ENCODE measurements around the gene NTF4. TPM values are rescaled to one million over a fixed set of nuclear protein-coding genes. Genes with fewer than 3 reads are reported as not detected.
"Not testable (repeated sequence)": the region's sequence is repeated elsewhere in the genome, so short reads cannot be mapped to it uniquely, and the experiment has no call there.

NTF4 gene
- total and polyA plus RNA-seq, 2 donors (not counting 1 experiment from before 2014, with no cell fraction given), result not detected

DNA sequence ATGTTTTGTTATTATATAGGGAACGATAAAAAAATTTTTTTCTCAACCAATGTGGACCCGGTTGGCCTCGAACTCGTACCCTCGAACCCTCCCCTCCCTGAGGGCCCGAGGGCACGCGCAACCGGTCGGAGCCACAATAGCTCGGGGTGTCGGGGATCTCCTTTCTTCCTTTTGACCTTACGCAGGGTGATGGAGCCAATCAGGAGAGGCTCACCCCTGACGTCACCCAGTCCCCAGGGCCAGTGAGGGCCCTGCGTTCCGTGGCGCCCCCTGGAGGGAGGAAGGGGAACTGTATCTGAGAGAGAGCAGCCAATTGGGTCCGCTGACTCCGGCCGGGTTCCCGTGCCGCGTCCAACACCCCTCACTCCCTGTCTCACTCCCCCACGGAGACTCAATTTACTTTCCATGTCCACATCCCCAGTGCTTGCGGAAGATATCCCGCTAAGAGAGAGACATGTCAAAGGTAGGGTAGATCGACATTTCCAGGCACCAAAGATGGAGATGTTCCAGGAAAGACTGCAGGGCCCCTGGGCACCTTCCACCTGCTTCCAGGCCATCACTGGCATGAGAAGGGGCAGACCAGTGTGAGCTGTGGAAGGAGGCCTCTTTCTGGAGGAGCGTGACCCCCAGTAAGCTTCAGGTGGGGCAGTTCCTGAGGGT, 32.8 kb downstream of the NTF4 start, which contains the start of gene CGB2:
TSS of gene CGB2 (plus strand) at position 249 of the 660 bp plus-strand sequence. CDS start at position 455, 206 bp downstream.
- H3K36me3 ChIP-seq (replicated peaks in 1 of 2; ENCODE audit: control extremely low read depth in 1 of 2, control insufficient read depth in 1 of 2, extremely low read depth in 1 of 2, insufficient read depth in 2 of 2, low read length in 1 of 2); intact Hi-C loops (cut with micrococcal nuclease); H3K4me1 Mint-ChIP-seq; H3K27ac Mint-ChIP-seq; H2AFZ ChIP-seq (ENCODE audit: insufficient read depth, low read depth, low read length, poor library complexity, severe bottlenecking); ATAC-seq (ENCODE audit: low read depth); CTCF ChIA-PET; H3K9ac ChIP-seq (ENCODE audit: low read length); H4K20me1 ChIP-seq (ENCODE audit: control insufficient read depth, insufficient read depth, low read length, poor library complexity, severe bottlenecking); H3K79me2 ChIP-seq (ENCODE audit: control insufficient read depth, insufficient read depth, low read length); H3K4me2 ChIP-seq (replicated peaks; ENCODE audit: low read depth, low read length, poor library complexity, severe bottlenecking); H3K9me3 ChIP-seq (ENCODE audit: control extremely low read depth in 1 of 3, control insufficient read depth in 2 of 3, insufficient read depth in 1 of 3, low read length in 2 of 3); H3K27ac ChIP-seq (ENCODE audit: low read length in 2 of 2); H3K4me3 Mint-ChIP-seq; POLR2A ChIA-PET; H3K4me3 ChIP-seq (ENCODE audit: control extremely low read depth in 1 of 5, extremely low read depth in 1 of 5, insufficient read depth in 1 of 5, low read depth in 2 of 5, low read length in 4 of 5); H3K4me1 ChIP-seq (ENCODE audit: control insufficient read depth in 2 of 2, insufficient read depth in 2 of 2, low read length in 2 of 2); H3K9me3 Mint-ChIP-seq (ENCODE audit: insufficient read depth); H3K27me3 ChIP-seq (replicated peaks in 1 of 4; ENCODE audit: control extremely low read depth in 1 of 4, control insufficient read depth in 3 of 4, insufficient read depth in 4 of 4, low read length in 3 of 4); H3K27me3 Mint-ChIP-seq: not testable (repeated sequence)
- peak; percentile 27 for TF ChIP-seq CTCF (IDR thresholded peaks at IDR 0.05)
- peak; percentile 43 for DNase-seq
- 57% methylated on average over 9 of the region's 28 CpGs for WGBS (ENCODE audit: insufficient coverage)

DNA sequence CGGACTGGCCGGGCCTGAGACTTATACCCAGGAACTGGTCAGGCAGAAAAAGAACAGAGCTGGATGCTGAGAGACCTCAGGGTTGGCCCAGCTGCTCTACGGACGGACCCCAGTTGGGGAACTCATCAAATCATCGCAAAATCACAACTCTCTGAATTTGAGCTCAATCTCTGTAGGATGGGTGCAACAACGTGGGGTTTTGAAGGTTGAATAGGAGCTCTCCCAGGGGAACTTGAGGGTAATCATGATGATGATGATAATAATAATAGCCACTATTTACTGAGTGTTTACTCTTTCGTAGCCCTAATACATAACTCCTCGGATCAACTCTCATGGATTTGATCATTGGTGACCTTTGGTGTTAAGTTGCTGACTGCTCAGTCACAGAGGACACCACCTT, 34.3 kb downstream of the NTF4 start:
- POLR2A ChIA-PET; H3K4me1 ChIP-seq (ENCODE audit: control insufficient read depth in 2 of 2, insufficient read depth in 2 of 2, low read length in 2 of 2); H4K20me1 ChIP-seq (ENCODE audit: control insufficient read depth, insufficient read depth, low read length, poor library complexity, severe bottlenecking); H3K27me3 Mint-ChIP-seq; H3K27ac Mint-ChIP-seq; H3K79me2 ChIP-seq (ENCODE audit: control insufficient read depth, insufficient read depth, low read length); H3K27me3 ChIP-seq (replicated peaks in 1 of 4; ENCODE audit: control extremely low read depth in 1 of 4, control insufficient read depth in 3 of 4, insufficient read depth in 4 of 4, low read length in 3 of 4); H3K4me2 ChIP-seq (replicated peaks; ENCODE audit: low read depth, low read length, poor library complexity, severe bottlenecking); DNase-seq; CTCF ChIA-PET; H3K4me3 Mint-ChIP-seq; H2AFZ ChIP-seq (ENCODE audit: insufficient read depth, low read depth, low read length, poor library complexity, severe bottlenecking); H3K9me3 Mint-ChIP-seq (ENCODE audit: insufficient read depth); ATAC-seq (ENCODE audit: low read depth); H3K4me1 Mint-ChIP-seq; H3K9me3 ChIP-seq (ENCODE audit: control extremely low read depth in 1 of 3, control insufficient read depth in 2 of 3, insufficient read depth in 1 of 3, low read length in 2 of 3); H3K27ac ChIP-seq (ENCODE audit: low read length in 2 of 2); H3K9ac ChIP-seq (ENCODE audit: low read length); intact Hi-C loops (cut with micrococcal nuclease); H3K36me3 ChIP-seq (replicated peaks in 1 of 2; ENCODE audit: control extremely low read depth in 1 of 2, control insufficient read depth in 1 of 2, extremely low read depth in 1 of 2, insufficient read depth in 2 of 2, low read length in 1 of 2); H3K4me3 ChIP-seq (ENCODE audit: control extremely low read depth in 1 of 5, extremely low read depth in 1 of 5, insufficient read depth in 1 of 5, low read depth in 2 of 5, low read length in 4 of 5): not testable (repeated sequence)
- WGBS (ENCODE audit: insufficient coverage), result no CpG with 5 or more reads among the region's 8 CpGs

GRCh38 chr19:49029749-49030148, 34.9 kb downstream of the NTF4 start:
- H3K27me3 ChIP-seq (replicated peaks in 1 of 4; ENCODE audit: control extremely low read depth in 1 of 4, control insufficient read depth in 3 of 4, insufficient read depth in 4 of 4, low read length in 3 of 4); H2AFZ ChIP-seq (ENCODE audit: insufficient read depth, low read depth, low read length, poor library complexity, severe bottlenecking); H3K4me1 ChIP-seq (ENCODE audit: control insufficient read depth in 2 of 2, insufficient read depth in 2 of 2, low read length in 2 of 2); H3K4me3 ChIP-seq (ENCODE audit: control extremely low read depth in 1 of 5, extremely low read depth in 1 of 5, insufficient read depth in 1 of 5, low read depth in 2 of 5, low read length in 4 of 5); H3K4me3 Mint-ChIP-seq; ATAC-seq (ENCODE audit: low read depth); H3K27ac Mint-ChIP-seq; H3K27ac ChIP-seq (ENCODE audit: low read length in 2 of 2); H3K79me2 ChIP-seq (ENCODE audit: control insufficient read depth, insufficient read depth, low read length); H4K20me1 ChIP-seq (ENCODE audit: control insufficient read depth, insufficient read depth, low read length, poor library complexity, severe bottlenecking); H3K36me3 ChIP-seq (replicated peaks in 1 of 2; ENCODE audit: control extremely low read depth in 1 of 2, control insufficient read depth in 1 of 2, extremely low read depth in 1 of 2, insufficient read depth in 2 of 2, low read length in 1 of 2); H3K4me1 Mint-ChIP-seq; POLR2A ChIA-PET; CTCF ChIA-PET; H3K27me3 Mint-ChIP-seq; H3K4me2 ChIP-seq (replicated peaks; ENCODE audit: low read depth, low read length, poor library complexity, severe bottlenecking); DNase-seq; H3K9me3 Mint-ChIP-seq (ENCODE audit: insufficient read depth); intact Hi-C loops (cut with micrococcal nuclease); H3K9ac ChIP-seq (ENCODE audit: low read length); H3K9me3 ChIP-seq (ENCODE audit: control extremely low read depth in 1 of 3, control insufficient read depth in 2 of 3, insufficient read depth in 1 of 3, low read length in 2 of 3): not testable (repeated sequence)
- 91% methylated on average over 11 of the region's 14 CpGs for WGBS (ENCODE audit: insufficient coverage)

All from B cell (primary cell).